ENCODE results near the gene FARP1. TPM values are rescaled to one million over a fixed set of nuclear protein-coding genes. Genes with fewer than 3 reads are reported as not detected.

Gene FARP1
- polyA plus RNA-seq, 1 of the 3 experiments (the other 2 are of a cell fraction): 12.0 TPM

- H3K9ac ChIP-seq: no peak overlapping the region
- H3K4me3 ChIP-seq (ENCODE audit: low read depth in 2 of 2, low read length in 1 of 2): no peak overlapping the region
- H3K27me3 ChIP-seq (ENCODE audit: insufficient read depth): no peaks in the 10 kb centered on the region
- H3K9me2 ChIP-seq: no peaks in the 10 kb centered on the region
- ChIA-PET CTCF (interaction anchor here (1.2 kb wide), 1 partner anchor 11 kb away, joined by 3 read pairs; no protein-coding TSS in a partner anchor), POLR2A (no interaction called here)
- peaks cover 0 to 8% of the 10 kb centered on the region in 2 experiments; a peak in 1 of 4 replicates for H3K4me1 ChIP-seq (ENCODE audit: control insufficient read depth in 1 of 2, insufficient read depth in 2 of 2, low read depth in 1 of 2, low read length in 1 of 2)
- no peak overlapping the region for H3K27ac ChIP-seq (ENCODE audit: low read depth in 2 of 2, low read length in 1 of 2)
- H3K9me3 ChIP-seq: no peaks in the 10 kb centered on the region
- no peak for DNase-seq
- H3K4me2 ChIP-seq: no peak overlapping the region
- no peaks in the 10 kb centered on the region for H3K36me3 ChIP-seq (replicated peaks in 1 of 2; ENCODE audit: control insufficient read depth in 1 of 2, insufficient read depth in 2 of 2, low read length in 1 of 2)
- H4K20me1 ChIP-seq (ENCODE audit: insufficient read depth): no peaks in the 10 kb centered on the region
- H3K79me2 ChIP-seq (ENCODE audit: insufficient read depth): no peaks in the 10 kb centered on the region
- TF ChIP-seq SIN3A (IDR thresholded peaks at IDR 0.05; ENCODE audit: borderline replicate concordance, low read depth, low read length): no peak
- no peak for TF ChIP-seq YY1 (IDR thresholded peaks at IDR 0.05; ENCODE audit: low read depth)
- TF ChIP-seq NRF1 (IDR thresholded peaks at IDR 0.05; ENCODE audit: low read depth, low read length): no peak
- no peak for TF ChIP-seq USF2 (IDR thresholded peaks at IDR 0.05; ENCODE audit: borderline replicate concordance, low read depth, low read length)
- TF ChIP-seq MXI1 (IDR thresholded peaks at IDR 0.05; ENCODE audit: low read depth, low read length): no peak
- TF ChIP-seq REST (IDR thresholded peaks at IDR 0.05; ENCODE audit: low read depth, low read length): no peak
- no peak for TF ChIP-seq PBX3 (IDR thresholded peaks at IDR 0.05)
- no peak for TF ChIP-seq FOXM1 (IDR thresholded peaks at IDR 0.05; ENCODE audit: low read depth)
- TF ChIP-seq GATA2 (CRISPR knock-in tag; IDR thresholded peaks at IDR 0.05): no peak
- no peak for TF ChIP-seq MEF2A (IDR thresholded peaks at IDR 0.05; ENCODE audit: borderline replicate concordance, low read depth)
- no peak for TF ChIP-seq EP300 (IDR thresholded peaks at IDR 0.05; ENCODE audit: borderline replicate concordance in 1 of 2, low read depth in 1 of 2, low read length in 1 of 2)
- no peak for TF ChIP-seq SMC3 (IDR thresholded peaks at IDR 0.05; ENCODE audit: low read depth, low read length)
- no peak for TF ChIP-seq USF1 (IDR thresholded peaks at IDR 0.05; ENCODE audit: borderline replicate concordance, low read depth)
- no peak for TF ChIP-seq CHD2 (IDR thresholded peaks at IDR 0.05; ENCODE audit: low read length, partially characterized antibody)
- no peak for TF ChIP-seq ZBTB33 (IDR thresholded peaks at IDR 0.05; ENCODE audit: borderline replicate concordance, low read depth)
- no peak for TF ChIP-seq FOSL2 (IDR thresholded peaks at IDR 0.05; ENCODE audit: borderline replicate concordance, low read depth)
- TF ChIP-seq EZH2phosphoT487 (IDR thresholded peaks at IDR 0.05; ENCODE audit: borderline replicate concordance, low read depth): no peak
- no peak for TF ChIP-seq RCOR1 (IDR thresholded peaks at IDR 0.05; ENCODE audit: low read length)
- no peak for TF ChIP-seq POLR2AphosphoS5 (IDR thresholded peaks at IDR 0.05; ENCODE audit: low read depth, low read length)
- no peak for TF ChIP-seq TAF1 (IDR thresholded peaks at IDR 0.05; ENCODE audit: borderline replicate concordance, low read depth, low read length)
- 73% methylated on average over 6 of the region's 6 CpGs for WGBS (ENCODE audit: low lambda C conversion rate)
- H2AFZ ChIP-seq (ENCODE audit: low read depth): no peak overlapping the region
- peaks cover 5% of the 10 kb centered on the region for H3F3A ChIP-seq (replicated peaks; ENCODE audit: insufficient read depth)
Measured at GRCh38 chr13:98094678-98095266, 48.1 kb upstream of the FARP1 start.
